Measurements from ENCODE around the gene FOXO6.

Gene FOXO6

DNA sequence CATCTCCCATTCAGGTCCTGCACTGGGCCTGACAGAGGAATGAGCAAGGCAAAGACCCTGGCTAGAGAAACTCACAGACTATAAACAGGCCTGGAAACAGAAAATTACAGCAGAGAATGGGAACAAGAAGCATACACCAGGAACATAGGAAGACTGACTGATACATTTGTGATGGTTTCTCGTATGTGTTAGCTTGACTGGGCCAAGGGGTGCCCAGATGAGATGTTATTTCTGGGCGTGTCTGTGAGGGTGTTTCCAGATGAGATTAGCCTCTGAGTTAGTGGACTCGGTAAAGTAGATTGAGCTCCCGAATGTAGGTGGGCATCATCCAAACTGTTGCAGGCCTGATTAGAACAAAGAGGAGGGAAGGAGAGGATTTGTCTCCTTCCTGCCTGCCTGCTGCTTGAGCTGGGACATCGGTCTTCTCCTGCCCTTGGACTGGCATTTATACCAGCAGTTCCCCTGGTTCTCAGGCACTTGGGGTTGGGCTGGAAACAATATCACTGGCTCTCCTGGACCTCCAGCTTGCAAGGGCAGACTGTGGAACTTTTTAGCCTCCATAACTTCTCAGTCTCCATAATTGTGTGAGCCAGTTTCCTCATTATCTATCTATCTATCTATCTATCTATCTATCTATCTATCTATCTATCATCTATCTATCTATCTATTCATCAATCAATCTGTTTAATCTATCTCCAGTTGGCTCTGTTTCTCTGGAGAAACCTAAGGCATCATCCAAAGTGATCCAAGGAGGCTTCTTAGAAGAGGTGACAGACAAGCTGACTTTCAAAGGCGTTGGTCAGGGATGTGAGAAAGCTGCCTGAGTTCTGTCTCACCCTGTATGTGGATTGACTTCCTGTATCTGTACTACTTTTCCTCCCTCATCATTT is 9.7 kb upstream of the FOXO6 start:
- DNase-seq (ENCODE audit: low read depth in 3 of 3) = no peak

DNA sequence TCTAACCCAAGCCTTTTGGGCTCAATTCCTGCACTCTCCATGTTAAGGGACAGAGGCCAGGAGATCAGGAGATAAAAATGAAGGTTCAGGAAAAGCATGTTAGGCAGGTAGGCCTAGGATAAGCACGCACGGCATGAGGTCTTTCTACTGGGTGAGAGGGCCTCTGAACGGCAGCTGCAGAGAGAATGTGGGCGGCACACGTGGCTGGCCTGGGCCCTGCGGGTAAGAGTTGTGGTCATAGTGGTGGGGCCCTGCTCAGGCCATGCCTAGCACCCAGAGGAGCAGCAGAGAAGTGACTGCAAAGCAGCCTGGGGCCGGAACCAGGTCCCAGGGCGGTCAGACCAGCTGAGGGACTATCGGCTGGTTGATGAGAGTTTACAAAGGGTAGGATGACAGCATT is 7.5 kb upstream of the FOXO6 start:
- no peak for DNase-seq (ENCODE audit: low read depth in 3 of 3)

DNA sequence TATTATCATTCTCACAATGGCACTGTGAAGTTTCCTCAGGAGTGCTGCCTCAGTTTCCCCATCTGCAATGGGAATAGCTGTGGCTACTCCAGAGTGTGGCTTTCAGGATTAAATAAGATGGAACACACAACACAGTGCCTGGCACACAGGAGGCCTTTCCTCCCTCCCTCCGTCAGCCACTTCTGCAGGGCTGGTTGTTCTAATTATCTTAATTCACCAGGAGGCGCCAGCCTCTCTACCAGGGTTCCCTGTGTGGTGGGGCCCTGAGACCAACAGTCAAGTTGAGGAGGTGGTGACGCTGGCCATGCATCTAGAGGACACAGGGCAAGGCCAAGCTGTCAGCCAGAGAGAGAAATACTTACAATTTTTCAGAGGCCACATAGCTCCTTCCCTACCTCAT is 6.3 kb upstream of the FOXO6 start:
- no peak for DNase-seq (ENCODE audit: low read depth in 3 of 3)

DNA sequence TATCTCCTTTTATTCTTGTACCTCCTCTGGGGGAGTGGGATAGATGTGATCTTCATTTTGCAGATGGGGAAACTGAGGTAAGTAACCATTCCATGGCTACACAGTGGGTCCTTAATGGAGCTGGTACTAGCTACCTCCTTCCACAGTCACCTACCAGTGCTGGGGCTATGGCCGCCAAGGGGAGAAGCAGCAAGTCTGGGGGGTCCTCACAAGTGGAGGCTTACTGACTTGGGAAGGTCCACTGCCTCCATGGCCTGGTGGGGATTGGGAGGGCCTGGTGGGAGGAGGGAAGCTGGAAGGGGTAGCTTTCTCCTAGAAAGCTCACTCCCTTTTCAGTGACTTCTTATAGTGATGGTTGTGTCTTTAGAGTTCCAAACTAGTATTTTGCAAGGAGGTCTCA is 5.9 kb upstream of the FOXO6 start:
- no peak for DNase-seq (ENCODE audit: low read depth in 3 of 3)

DNA sequence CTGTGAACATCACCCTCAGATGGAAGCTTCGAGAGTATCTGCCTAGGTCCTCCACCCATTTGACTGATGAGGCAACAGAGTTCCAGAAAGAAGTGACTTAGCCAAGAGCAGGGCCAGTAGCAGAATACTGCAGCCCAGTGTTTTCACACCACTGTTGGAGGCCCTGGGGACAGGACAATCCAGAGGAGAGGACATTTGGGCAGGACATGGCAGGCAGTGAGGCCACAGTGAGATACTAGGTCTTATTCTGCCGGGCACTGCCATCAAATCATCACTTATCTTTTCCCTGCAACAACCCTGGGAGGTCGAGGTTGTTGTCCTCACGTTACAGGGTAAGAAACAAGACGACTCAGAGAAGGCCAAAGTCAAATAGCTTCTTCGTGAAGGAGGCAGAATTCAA is 5.5 kb upstream of the FOXO6 start:
- DNase-seq (ENCODE audit: low read depth in 3 of 3) = no peak

DNA sequence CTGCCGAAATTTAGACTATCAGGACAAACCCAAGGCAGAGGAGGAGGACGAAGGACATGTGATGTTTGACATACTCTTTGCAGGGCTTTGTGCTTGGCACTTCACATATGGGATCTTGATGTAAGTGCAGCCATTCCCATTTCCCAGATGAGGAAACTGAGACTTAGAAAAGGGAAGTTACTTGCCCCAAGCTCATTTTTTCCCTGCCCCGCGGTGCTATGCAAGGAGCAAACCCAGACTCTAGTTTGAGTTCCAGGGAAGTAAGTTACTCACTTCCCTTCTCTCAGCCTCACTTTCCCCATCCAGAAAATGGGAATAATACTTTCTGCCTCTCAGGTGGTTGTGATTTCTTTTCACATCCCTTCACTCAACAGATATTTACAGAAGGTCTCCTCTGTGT is 4.5 kb upstream of the FOXO6 start:
- no peak for DNase-seq (ENCODE audit: low read depth in 3 of 3)

DNA sequence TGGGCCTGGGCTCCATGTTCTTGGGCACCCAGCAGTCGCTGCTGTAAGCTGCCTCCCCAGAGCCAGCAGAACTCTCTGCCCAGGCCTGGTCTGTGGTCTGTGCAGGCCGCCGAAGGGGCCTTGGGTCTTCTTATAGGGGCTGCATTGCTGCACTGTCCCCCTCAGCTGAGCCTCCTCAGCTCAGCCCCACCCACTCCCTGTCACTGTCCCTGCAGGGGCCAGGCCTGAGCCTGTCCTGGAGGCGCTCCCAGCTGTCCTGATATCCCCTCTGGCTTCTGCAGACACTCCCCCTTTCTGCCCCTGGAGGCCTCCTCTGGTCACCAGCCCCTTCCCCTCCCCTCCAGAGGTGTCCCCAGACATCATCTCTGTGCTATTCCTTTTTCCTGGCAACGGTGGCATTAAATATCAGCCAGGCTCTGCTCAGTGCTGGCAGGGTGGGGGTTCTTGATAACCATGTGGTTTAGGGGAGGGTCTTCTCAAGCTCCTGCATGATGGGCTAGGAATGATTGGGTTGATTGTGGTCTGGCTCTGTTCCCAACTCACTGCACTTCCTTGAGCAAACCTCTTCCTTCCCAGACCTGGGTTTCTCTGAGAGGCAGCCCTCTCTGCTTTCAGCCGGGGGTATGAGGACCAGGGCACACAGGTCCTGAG is 3.7 kb upstream of the FOXO6 start:
- DNase-seq (ENCODE audit: low read depth in 3 of 3) = no peak

DNA sequence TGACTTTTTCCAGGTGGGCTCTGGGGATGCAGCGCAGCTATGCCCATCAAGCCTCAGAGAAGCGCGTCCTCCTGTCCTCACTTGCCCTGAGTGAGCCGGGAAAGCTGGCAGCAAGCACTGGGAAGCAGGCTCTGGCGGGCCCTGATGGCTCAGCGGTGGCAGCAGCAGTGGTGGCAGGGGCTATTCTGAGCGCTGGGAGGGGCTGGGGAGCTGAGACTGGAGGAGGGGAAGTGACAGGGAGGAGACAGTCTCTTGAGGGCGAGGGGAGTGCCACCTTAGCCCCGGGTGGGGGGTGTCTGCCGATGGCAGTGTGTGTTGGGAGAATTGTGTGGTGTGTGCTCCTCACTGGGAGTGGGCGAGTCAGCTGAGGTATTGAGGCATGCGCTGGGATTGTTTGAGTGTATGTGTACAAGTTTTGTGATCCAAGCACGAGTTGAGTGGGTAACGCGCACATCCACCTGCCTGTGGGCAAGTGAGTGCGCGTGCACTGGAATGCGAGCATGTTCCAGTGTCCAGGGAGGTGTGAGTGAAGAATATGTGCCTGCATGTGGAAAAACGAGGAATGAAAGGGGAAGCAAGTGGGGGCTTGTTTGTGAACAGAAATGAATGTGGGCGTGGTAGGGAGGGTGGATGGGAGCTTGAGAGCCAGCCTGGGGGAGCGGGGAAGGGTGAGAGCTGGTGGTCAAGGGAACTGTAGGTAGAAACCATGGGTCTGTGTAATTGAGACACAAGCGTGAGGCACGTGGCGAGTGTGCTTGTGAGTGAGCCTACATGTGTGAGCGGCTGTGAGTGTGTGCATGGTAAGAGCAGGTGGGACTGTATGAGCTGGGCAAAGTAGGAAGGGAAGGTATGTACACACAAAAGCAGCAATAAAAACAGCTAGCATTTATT is 2.9 kb upstream of the FOXO6 start:
- no peak for DNase-seq (ENCODE audit: low read depth in 3 of 3)

DNA sequence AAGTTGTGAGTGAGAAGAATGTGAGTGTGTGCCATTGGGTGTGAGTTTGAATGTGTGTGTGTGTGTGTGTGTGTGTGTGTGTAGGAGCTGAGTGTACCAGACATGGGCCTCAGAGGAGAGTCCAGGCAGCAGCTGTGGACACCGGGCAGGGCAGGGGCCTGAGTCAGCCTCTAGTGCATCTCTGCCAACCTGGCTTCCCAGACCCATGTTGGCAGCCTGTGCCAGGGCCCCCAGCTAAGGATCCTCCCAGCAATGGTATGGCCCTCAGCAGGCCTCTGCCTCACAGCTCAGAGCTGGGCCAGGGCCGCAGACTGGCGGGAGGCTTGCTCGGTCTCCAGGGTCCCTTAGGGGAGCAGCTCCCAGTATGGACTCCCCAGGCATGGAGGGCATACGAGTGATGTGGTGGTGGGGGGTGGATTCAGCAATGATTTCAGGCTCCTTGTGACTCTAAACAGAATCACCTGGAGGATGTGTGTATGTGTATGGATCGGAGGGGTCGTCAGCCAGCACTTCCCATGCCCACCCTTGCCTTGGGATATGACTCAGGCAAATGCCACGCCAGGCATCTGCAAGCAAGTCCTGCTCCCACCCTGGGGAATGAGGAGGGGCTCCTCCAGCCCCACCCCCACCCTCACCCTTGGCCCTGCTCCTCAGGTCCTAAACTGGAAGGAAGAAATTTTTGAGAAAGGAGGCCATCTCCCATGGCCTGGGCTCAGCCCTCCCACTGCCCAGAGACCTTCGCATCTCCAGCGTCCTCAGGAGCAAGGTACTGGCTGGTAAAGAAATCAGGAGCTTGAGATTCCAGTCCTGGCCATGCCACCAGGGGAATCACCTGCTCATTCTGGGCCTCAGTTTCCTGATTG is 1.8 kb upstream of the FOXO6 start:
- no peak for DNase-seq (ENCODE audit: low read depth in 3 of 3)

DNA sequence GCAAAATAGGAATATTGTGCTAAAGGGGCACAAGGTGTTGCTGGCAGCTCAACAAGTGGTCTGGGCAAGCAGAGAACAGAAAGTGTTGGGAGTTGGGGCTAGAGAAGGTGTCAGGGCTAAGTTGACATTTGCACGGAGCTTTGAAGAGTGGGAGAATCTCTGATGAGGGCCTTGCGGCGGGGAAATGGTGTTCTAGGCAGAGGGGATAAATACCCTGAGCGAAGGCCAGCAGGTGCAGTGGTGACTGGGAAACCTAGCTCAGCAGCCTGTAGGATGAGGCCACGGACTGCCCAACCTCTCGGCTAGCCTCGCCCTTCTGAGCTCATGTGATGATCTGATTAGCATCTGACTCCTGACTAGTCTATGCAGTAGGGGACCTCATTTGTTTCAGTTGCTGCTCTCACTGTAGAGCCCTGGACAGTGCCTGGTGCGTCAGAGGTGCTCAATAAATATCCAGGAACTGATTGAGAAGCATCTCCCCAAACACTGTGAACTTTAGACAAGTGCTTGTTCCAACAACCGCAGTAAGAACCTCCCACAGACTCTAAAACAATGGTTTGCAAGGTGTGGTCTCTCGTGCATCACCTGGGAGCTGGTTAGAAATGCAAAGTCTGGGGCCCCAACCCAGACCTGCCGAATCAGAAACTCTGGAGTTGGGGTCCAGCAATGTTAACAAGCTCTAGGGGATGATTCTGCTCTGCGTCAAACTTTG is 1.0 kb upstream of the FOXO6 start:
- no peak for DNase-seq (ENCODE audit: low read depth in 3 of 3)

DNA sequence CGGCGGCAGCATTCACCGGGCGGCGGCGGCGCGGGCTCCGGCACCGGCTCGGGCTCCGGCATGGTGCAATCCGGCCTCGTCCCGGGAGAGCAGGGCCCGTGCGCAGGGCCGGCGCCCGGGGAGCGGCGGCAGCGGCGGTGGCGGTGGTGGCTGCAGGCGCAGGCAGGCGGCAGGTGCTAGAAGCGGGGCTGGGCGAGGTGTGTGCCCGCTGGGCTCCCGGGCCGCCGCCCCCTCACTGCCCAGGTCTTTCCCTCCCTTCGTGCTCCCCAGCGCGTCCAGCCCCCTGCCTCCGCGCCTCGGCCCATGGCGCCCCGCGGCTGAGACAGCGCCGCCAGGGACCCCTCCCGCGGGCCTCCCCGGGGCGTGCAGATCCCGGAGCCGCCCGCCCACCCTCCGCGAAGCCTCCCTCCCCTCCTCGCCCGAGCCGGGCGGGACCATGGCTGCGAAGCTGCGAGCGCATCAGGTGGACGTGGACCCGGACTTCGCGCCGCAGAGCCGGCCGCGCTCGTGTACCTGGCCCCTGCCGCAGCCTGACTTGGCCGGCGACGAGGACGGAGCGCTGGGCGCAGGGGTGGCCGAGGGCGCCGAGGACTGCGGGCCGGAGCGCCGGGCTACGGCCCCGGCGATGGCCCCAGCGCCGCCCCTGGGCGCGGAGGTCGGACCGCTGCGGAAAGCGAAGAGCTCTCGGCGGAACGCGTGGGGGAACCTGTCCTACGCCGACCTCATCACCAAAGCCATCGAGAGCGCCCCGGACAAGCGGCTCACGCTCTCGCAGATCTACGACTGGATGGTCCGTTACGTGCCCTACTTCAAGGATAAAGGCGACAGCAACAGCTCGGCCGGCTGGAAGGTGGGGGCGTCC is 492 bp downstream of the FOXO6 start:
- peak in 1 of 3 experiments; percentile 21 for DNase-seq (ENCODE audit: low read depth in 3 of 3)

DNA sequence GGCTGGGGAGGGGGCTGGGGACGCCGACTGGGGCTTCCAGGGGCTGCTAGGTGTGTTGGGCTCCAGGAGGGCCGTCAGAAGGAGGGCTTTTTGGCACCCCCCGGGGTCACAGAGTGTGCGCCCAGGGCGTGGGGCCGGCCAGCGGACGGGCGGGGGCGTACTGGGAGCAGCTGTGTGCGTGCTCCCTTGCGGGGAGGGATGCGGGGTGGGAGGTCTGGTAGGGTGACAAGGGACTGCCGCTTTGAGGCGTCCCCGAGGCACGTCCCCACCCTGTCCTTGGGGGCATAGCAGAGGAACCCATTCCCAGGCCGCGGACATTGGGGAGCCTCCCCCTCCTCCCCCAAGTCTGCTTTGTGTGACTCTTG is 1.1 kb downstream of the FOXO6 start:
- no peak for DNase-seq (ENCODE audit: low read depth in 3 of 3)

DNA sequence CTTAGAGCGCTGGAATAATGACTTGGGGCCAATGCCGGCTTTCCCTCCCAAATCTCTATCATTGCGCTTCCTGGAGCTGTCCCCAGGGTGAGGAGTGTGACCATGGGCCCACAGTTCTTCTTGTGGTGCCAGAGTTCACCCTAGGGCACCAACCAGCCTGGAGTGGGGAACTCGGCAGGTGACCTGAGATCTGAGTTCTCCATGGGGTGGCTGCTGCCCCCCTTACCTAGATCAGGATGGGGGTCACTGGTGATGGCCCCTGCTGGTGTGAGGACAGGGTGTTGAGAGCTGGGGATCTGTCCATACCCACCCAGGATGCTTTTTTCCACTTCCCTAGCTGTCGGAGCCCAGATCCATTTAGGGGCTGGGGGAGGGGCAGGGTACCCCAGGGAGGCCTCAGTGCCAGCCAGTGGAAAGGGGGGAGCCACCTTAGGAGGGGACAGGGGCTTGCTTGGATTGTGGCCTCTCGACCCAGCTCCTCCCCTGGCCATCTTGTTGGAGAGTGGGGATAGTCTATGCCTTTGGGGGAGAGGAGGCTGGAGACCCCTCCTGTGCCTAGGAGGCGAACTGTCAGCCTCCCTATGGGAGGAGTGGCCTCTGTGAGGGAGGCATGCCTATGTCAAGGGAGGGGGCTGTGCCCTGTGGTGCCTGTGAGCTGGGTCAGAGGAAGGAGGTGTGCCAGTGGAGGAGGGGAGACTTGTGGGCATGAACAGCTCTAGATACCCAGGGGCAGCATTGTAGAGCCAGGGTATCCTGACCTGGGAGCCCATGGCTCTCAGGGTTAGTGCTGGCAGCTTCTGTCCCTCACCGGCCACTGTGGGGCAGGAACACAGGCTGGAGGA is 1.7 kb downstream of the FOXO6 start:
- DNase-seq (ENCODE audit: low read depth in 3 of 3) = no peak

DNA sequence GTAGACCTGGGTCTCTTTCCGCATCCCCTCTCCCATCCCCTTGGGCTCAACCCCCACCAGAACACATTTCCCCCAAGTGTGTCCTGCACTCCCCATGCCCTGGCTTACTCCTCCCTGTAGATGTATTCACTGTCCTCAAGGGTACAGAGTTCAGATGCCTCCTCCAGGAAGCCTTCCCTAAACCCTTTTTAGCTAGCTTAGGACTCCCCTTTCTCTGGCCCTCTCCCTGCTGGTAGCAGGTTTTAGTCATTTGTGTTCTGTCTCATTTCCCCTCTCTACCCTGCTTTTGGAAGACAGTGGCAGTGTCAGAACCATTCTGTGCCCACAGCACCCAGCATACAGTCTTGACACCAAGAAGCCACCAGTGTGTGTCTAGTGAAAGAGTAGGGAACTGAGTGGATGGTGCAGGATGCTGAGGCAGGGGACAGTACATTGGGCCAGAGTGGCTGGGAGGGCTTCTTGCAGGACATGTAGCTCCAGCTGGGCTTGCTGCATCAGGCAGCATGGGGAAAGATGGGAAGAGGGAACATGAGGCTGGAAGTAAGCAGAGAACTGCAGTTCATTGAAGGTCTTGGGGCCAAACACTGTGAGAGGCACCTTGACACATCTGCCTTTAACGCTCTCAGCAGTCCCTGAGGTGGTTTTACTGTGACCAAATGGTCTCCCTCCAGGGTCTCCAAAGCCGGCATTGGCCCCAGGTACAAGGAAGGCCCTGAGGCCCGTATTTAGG is 2.5 kb downstream of the FOXO6 start:
- no peak for DNase-seq (ENCODE audit: low read depth in 3 of 3)

DNA sequence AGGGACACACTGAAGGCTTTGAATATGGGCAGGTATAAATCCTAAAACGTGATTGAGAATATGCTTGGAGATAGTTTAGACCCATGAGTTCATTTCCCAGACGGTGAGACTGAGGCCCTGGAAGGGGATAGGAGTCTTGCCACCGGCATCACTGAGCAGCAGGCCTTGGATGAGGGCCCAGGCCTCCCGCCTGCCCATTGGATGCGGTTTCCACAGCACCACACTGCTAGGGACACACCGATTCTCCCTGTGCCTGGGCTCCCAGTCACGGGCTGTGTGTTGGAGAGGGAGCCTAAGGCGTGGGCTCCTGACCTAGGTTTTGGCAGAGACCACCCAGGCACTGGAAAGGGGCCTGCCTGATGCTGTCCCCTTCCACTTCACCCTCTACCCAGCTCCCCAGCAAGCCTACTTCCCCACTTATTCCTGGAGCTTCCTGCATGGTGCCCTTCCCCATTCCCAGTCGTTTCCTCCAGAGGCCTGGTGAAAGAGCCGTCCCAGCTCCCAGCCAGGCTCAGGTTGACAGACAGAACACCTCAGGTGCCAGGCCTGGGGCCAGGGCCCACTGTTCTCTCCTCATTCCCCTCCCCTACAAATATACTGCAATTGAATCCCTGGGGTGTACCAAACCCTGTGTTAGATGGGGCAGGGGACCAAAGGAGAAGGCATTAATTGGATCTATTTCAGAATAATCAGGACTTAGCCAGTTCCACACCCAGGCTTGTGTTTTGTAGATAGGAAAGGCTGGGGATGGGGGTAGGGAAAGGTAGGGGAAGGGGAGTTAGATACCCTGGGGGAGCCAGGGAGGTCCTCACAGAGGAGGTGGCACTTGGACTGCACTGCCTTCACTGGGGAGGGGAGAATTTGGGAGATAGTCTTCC is 3.4 kb downstream of the FOXO6 start:
- no peak for DNase-seq (ENCODE audit: low read depth in 3 of 3)

DNA sequence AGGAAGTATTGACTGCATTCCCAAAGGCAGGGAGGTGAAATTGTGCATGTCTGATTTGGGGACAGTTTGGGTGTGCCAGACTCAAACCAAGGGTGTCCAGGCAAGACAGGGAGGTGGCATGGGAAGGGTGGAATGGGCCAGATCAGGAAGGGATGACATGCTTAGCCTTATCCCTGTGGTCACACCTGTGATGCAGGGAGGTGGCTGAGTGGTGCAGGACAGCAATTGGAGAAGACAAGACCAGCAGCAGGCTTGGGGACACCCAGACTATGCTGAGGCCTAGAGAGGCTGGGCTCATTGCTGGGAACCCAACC is 4.0 kb downstream of the FOXO6 start:
- DNase-seq (ENCODE audit: low read depth in 3 of 3) = no peak

DNA sequence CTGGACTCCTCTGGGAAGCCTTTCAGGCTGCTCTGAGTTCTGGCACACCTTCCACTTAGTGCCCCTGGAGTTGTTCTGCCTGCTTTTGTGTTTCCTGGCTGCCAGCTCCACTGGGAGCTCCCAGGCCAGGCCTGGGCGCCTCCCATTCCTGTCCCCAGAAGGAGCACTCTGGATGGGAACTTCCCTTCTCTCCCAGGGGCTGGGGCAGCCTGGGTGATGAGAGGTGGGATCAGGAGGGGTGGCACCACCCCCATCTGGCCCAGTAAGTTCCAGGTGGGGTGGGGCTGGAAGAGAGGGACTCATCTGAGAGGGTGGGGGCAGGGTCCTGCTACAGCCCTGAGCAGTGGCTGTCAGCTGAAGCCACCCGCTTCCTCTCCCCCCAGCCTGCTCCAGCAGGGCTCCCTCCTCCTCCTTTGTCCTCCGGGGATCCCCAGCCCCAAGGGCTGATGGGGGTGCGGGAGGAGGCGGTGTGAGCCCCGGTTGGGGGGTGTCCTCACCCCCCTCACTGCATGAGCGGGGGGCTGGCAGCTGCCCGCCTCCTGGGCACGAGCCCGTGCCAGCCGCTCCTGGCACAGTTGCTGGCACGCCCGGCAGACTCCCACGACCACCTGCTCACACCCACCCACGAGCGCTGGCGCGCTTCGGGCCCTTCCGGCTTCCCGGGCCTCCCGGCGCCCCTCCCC is 4.7 kb downstream of the FOXO6 start:
- DNase-seq (ENCODE audit: low read depth in 3 of 3) = no peak
